GM20000 (cell line): ENCODE data around the gene MUSK.

ENCODE experiments used
- DNase-seq: peaks from one replicate; pipeline ENCODE4 v3.0.0; 2012; ENCODE audit warnings: low spot score
- CTCF ChIP-seq: IDR thresholded peaks from 2 replicates; pipeline ENCODE4 v1.5.1; 2012; ENCODE audit warnings: mild to moderate bottlenecking, control low read depth; ENCODE audit errors: extremely low read depth, missing control alignments

The MUSK gene

DNA sequence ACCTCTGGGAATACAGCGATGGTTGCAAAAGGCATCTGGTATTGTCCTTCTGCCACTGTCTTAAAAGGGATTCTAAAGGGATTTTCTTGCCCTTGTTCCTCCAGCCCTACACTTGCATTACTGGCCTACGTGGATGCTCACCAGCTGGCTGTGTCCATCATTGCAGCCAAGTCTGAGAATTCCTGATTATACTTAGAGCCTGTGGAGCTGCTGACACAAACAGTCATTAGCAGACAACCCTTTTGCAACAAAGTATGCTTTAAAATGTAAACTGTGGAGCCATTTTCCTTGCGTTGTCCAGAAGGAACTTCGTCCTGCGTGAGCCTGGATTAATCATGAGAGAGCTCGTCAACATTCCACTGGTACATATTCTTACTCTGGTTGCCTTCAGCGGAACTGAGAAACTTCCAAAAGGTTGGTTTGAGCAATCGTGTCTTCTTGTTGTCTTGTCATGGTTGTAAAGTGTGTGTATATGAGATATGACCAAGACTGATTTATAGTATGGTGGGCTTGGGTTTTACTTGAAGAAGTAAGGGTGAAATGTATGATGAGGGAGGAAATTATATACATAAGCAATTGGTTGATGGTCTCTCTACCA, at the start of gene MUSK:
Gene MUSK, plus strand, starts transcription at position 222 of the 598 bp plus-strand sequence. Its CDS starts 114 bp downstream, at position 336.
- DNase-seq = no peak
- TF ChIP-seq CTCF = no peak

DNA sequence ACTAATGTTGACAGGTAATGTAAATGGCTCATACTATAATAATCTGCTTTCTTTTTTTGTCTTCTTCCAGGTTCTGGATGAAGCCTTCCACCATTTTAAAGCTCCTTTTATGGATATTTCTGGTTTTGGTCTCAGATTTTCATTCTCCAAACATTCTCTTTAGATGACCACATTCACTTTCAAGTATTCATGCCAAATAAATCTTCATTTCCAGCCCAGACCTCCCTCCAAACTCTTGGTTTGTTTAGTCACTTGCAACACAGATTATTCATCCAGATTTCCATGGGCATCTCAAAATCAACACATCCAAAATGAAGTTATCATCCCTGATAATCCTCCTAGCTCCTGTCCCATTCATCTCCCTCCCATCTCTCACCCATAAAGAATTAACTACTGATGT, 48.8 kb upstream of the MUSK start:
- no peak for DNase-seq

DNA sequence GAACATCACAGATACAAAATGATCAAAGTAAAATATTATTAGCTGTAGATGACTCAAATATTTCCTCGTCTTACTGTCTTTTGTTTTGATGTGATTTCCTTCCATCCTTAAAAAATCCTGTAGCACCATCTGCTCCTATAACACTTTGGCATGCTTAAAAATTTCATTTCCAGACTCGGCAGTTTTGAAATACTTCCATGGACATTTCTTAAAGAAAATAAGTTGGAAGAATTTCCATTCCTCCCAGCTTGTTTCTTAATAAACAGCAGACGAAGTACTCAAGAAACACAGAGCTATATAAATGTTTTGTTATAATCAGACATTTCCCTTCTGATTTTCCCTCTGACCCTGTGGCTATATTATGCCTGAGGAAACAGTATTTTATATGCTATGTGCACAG, 47.9 kb upstream of the MUSK start:
- TF ChIP-seq CTCF = no peak
- no peak for DNase-seq

More for the DNA sequence above, 48.8 kb upstream of the MUSK start:
- no peak for TF ChIP-seq CTCF

GRCh38 chr9:110622368-110622767, 46.2 kb upstream of the MUSK start:
- no peak for TF ChIP-seq CTCF
- DNase-seq = no peak

DNA sequence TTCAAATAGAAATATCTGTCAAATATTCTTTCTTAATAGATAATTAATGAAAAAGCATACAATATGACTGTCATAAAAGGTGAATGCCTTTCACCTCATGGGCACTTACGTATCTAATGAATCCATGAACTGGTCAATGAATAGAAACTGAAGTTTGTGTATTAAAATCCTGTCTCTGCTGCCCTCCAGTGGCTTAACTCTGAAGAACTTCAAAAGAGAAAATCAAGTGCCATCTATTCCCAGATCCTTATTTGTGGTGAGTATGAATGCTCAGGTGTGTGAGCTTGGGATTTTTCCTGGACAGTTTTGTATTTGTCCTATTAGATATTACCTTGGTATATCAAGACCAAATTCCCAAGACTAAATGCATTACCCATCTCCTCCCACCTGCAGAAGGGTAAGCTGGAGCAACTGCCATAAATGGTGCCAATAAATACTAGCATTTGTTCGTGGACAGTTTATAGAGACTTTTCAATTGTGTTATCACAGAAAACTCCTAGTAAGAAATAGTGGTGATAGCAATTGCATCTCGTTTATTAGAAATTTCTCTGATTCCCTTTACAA, 45.0 kb upstream of the MUSK start:
- TF ChIP-seq CTCF = peak; percentile 40
- peak; percentile 46 for DNase-seq

DNA sequence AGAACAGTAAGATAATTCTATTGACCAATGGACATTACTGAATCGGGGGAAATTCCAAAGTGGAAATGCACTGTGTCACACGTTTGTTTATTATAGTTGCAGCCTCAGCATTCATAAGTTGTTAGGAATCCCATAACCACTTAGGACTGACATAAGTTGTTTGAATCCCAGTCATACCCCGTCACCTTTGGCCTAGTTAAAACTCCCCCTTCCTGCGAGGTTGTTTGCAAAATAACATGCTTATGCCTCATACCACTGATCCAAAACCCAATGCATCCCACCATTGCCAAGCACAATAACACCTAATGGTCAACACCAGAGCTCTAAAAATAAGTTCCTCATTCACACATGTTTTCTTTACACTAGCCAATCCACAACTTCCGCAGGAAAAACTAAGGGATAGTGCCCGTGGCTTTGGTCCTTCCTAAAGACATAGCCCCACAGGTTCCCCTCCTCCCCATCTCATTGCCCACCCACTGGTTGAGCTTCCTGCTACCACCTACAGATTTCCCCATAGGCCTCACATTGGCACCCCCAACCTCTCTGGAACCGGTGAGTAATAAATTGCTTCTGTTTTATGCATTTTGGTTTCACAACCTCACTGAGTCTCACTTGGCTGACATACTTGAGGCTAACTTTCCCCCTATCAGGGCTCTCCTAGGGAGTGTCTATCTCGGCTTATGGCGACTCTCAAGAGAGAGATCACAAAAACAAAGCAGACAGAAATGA, 42.3 kb upstream of the MUSK start:
- peak; percentile 13 for DNase-seq
- no peak for TF ChIP-seq CTCF

GRCh38 chr9:110635589-110635988, 33.0 kb upstream of the MUSK start:
- no peak for DNase-seq
- no peak for TF ChIP-seq CTCF
